Neural progenitor cell (in vitro differentiated cells): Measurements from ENCODE around the gene TTC23L. TPM values are rescaled to one million over a fixed set of nuclear protein-coding genes. Genes with fewer than 3 reads are reported as not detected.

Experiments
- DNase-seq: peaks from one replicate; pipeline ENCODE4 v3.0.0-alpha.2; 2016; ENCODE audit warnings: low spot score
- H2AFZ ChIP-seq: fragments of 200-600 bp; sonication (generic); replicated peaks from 2 replicates; pipeline ENCODE4 v1.6.1; 2016; ENCODE audit warnings: antibody characterized with exemption
- H3F3A ChIP-seq: fragments of 200-600 bp; sonication (generic); 2 replicates; pipeline ENCODE4 v1.6.1; 2016; ENCODE audit warnings: antibody characterized with exemption, low read depth
- H3K27ac ChIP-seq: fragments of 200-600 bp; sonication (generic); 2 replicates; pipeline ENCODE4 v1.5.1; 2016; ENCODE audit warnings: mild to moderate bottlenecking
- H3K27me3 ChIP-seq: fragments of 200-600 bp; sonication (generic); 2 replicates; pipeline ENCODE4 v1.6.1; 2016; ENCODE audit warnings: mild to moderate bottlenecking, moderate library complexity
- H3K36me3 ChIP-seq: fragments of 200-600 bp; sonication (generic); 2 replicates; pipeline ENCODE4 v1.5.1; 2016
- H3K4me1 ChIP-seq: fragments of 200-600 bp; sonication (generic); 2 replicates; pipeline ENCODE4 v1.6.1; 2016; ENCODE audit warnings: mixed run types
- H3K4me2 ChIP-seq: fragments of 200-600 bp; sonication (generic); 2 replicates; pipeline ENCODE4 v1.6.1; 2016
- H3K4me3 ChIP-seq: fragments of 200-600 bp; sonication (generic); 2 replicates; pipeline ENCODE4 v1.5.1; 2016
- H3K79me2 ChIP-seq: fragments of 200-600 bp; sonication (generic); 2 replicates; pipeline ENCODE4 v1.6.1; 2016; ENCODE audit warnings: low read depth
- H3K9ac ChIP-seq: fragments of 200-600 bp; sonication (generic); 2 replicates; pipeline ENCODE4 v1.6.1; 2016
- H3K9me3 ChIP-seq: fragments of 200-600 bp; sonication (generic); 2 replicates; pipeline ENCODE4 v1.5.1; 2016; ENCODE audit warnings: low read depth
- H4K20me1 ChIP-seq: fragments of 200-600 bp; sonication (generic); 2 replicates; pipeline ENCODE4 v1.6.1; 2016; ENCODE audit warnings: low read depth
- H3K27ac Mint-ChIP-seq: 3 replicates; pipeline ENCODE4 v1.8.0; 2021; ENCODE audit warnings: mixed read lengths
- H3K27me3 Mint-ChIP-seq: 2 replicates; pipeline ENCODE4 v1.8.0; 2022; ENCODE audit warnings: low read depth, mild to moderate bottlenecking, inconsistent platforms, moderate library complexity, mixed read lengths; ENCODE audit not compliant: insufficient read depth
- H3K36me3 Mint-ChIP-seq: 3 replicates; pipeline ENCODE4 v1.8.0; 2021; ENCODE audit warnings: mixed read lengths
- H3K4me1 Mint-ChIP-seq: 3 replicates; pipeline ENCODE4 v1.8.0; 2021; ENCODE audit warnings: mixed read lengths
- H3K4me3 Mint-ChIP-seq: 3 replicates; pipeline ENCODE4 v1.8.0; 2021; ENCODE audit warnings: mild to moderate bottlenecking, moderate library complexity, mixed read lengths
- H3K9me3 Mint-ChIP-seq: 3 replicates; pipeline ENCODE4 v1.8.0; 2020; ENCODE audit warnings: mixed read lengths
- EZH2 ChIP-seq: fragments of 200-600 bp; sonication (generic); IDR thresholded peaks from 2 replicates; pipeline ENCODE4 v1.6.1; 2017; ENCODE audit warnings: antibody characterized with exemption, mild to moderate bottlenecking, moderate library complexity
- EZH2phosphoT487 ChIP-seq: fragments of 200-600 bp; sonication (generic); IDR thresholded peaks from 2 replicates; pipeline ENCODE4 v1.6.1; 2017; ENCODE audit warnings: antibody characterized with exemption
- total RNA-seq: library from RNA; depleted of rRNA; stranded (reverse); fragments of >200 nt; gene quantifications from 2 replicates; pipeline ENCODE4 v1.2.3, GENCODE V29; 2015; ENCODE audit warnings: low replicate concordance
- TF ChIP-seq, protein P1 (sequence below): fragments of 200-600 bp; sonication (generic); IDR thresholded peaks from 2 replicates; pipeline ENCODE4 v1.5.1; 2017; ENCODE audit warnings: antibody characterized with exemption, mild to moderate bottlenecking

The TTC23L gene
- total RNA-seq, 1 donor from 2014 or later = 1.3 TPM

DNA sequence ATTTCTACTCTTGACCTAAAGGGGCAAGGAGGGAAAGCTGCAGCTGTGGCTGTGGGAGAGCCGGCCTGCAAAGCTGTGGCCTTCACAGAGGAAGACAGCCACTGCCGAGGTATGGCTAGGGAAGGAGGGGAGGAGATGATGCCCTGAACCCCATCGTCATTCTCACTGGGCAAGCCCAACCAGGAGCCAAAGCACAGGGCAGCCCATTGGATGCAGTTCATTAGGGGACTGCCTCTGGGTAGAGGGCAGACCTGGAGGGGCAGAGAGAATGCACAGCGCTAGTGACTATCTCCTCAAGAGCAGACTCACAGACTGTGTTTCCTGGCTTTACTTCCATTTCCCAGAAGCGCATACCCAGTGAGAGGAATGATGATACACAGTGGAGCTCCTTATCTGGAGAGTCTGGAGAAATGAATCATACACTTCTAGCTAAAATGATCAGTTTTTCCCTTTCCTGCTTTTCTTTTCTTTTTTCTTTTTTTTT, 47.2 kb upstream of the TTC23L start:
- H3K36me3 ChIP-seq = no peaks in the 10 kb centered on the region
- DNase-seq = no peak
- no peak overlapping the region for H2AFZ ChIP-seq
- no peak overlapping the region for H3K4me2 ChIP-seq
- no peaks in the 10 kb centered on the region for H3K9me3 ChIP-seq
- H3K9me3 Mint-ChIP-seq = peaks cover 9% of the 10 kb centered on the region
- no peak overlapping the region for H3K27ac Mint-ChIP-seq
- TF ChIP-seq EZH2 = no peak
- no peak for TF ChIP-seq EZH2phosphoT487
- TF ChIP-seq, protein P1, sequence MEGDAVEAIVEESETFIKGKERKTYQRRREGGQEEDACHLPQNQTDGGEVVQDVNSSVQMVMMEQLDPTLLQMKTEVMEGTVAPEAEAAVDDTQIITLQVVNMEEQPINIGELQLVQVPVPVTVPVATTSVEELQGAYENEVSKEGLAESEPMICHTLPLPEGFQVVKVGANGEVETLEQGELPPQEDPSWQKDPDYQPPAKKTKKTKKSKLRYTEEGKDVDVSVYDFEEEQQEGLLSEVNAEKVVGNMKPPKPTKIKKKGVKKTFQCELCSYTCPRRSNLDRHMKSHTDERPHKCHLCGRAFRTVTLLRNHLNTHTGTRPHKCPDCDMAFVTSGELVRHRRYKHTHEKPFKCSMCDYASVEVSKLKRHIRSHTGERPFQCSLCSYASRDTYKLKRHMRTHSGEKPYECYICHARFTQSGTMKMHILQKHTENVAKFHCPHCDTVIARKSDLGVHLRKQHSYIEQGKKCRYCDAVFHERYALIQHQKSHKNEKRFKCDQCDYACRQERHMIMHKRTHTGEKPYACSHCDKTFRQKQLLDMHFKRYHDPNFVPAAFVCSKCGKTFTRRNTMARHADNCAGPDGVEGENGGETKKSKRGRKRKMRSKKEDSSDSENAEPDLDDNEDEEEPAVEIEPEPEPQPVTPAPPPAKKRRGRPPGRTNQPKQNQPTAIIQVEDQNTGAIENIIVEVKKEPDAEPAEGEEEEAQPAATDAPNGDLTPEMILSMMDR = no peak
- H3K27me3 ChIP-seq = no peaks in the 10 kb centered on the region
- no peaks in the 10 kb centered on the region for H4K20me1 ChIP-seq
- H3K36me3 Mint-ChIP-seq = peaks cover 12% of the 10 kb centered on the region
- H3K4me1 Mint-ChIP-seq = no peaks in the 10 kb centered on the region
- no peaks in the 10 kb centered on the region for H3K4me1 ChIP-seq
- H3K27me3 Mint-ChIP-seq = no peaks in the 10 kb centered on the region
- H3K9ac ChIP-seq = no peak overlapping the region
- H3K27ac ChIP-seq = no peak overlapping the region
- H3K4me3 ChIP-seq = no peak overlapping the region
- H3K79me2 ChIP-seq = peaks cover 9% of the 10 kb centered on the region
- no peak overlapping the region for H3K4me3 Mint-ChIP-seq
- no peaks in the 10 kb centered on the region for H3F3A ChIP-seq

DNA sequence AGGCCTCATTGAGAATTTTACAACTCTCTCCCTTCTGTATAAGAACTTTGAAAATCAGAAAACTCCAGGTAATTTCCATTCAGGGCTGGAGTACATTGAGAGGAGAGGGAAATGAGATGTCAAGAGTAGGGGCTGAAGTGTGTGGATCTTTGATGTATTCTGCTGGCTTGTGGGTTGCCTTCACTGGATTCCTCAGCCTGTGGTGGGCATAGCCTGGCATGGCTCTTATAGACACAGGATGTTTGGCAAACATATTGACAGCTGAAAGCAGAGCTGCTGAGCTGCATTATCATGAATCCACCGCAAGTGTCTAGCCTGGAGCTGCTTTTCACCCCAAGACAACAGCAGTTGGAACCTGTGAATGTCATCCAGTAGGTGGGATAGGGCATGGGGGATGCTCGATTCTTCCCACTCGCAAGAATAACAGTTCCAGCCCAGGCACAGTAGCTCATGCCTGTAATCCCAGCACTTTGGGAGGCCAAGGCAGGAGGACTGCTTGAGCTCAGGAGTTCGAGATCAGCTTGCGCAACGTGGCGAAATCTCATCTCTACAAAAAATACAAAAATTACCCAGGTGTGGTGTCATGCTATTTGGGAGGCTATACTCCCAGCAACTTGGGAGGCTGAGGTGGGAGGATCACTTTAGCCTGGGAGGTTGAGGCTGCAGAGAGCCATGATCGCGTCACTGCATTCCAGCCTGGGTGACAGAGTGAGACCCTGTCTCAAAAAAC, 36.0 kb upstream of the TTC23L start:
- no peaks in the 10 kb centered on the region for H3K27me3 ChIP-seq
- H3K36me3 ChIP-seq = no peaks in the 10 kb centered on the region
- no peak for TF ChIP-seq EZH2phosphoT487
- TF ChIP-seq, protein P1 = no peak
- Mint-ChIP-seq H3K36me3 (peaks cover 36% of the 10 kb centered on the region), H3K4me1 (peaks cover 2% of the 10 kb centered on the region), H3K4me3 (no peak overlapping the region), H3K9me3 (no peaks in the 10 kb centered on the region), H3K27me3 (no peaks in the 10 kb centered on the region), H3K27ac (no peak overlapping the region)
- H3K9me3 ChIP-seq = no peaks in the 10 kb centered on the region
- H2AFZ ChIP-seq = no peak overlapping the region
- H3K4me1 ChIP-seq = peaks cover 6% of the 10 kb centered on the region
- H3K27ac ChIP-seq = no peak overlapping the region
- H3K79me2 ChIP-seq = no peaks in the 10 kb centered on the region
- H3K9ac ChIP-seq = no peak overlapping the region
- H4K20me1 ChIP-seq = no peaks in the 10 kb centered on the region
- no peak for DNase-seq
- H3K4me3 ChIP-seq = no peak overlapping the region
- H3F3A ChIP-seq = no peaks in the 10 kb centered on the region
- H3K4me2 ChIP-seq = no peak overlapping the region

DNA sequence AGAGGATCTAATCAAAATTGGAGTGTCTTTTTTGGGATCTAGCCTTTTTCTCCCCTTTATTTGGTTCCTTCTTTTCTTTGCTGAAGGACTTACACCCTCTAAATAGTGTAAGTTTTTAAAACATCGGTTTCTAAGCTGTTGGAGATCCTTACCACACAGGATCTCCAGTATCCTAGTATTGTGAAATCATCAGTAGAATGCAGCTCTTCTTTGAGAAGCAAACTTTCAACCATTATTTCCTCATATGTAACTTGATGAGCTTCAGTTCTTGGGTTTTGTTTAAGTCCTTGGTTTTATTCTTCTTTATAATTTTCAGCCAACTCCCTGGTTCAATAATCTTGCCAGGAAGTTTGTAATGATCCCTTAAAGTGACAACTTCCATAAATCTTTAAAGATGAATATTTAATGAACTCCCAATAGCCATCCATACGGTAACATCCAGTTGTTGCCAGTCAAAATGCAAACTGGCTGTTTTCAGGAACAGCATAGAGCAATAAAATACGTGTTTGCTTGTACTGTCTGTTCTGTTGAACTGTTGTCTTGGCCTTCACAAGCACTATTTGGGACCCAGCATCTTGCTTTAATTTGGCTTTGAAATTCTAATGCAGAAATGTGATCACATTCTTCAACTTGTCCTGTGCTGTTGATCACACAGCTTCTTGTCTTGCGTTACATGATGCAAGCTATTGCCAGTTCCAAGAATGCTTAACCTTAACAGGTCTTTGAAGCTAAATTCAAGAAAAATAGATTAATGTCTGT, 34.8 kb upstream of the TTC23L start:
- peaks cover 2% of the 10 kb centered on the region for H3K4me1 Mint-ChIP-seq
- no peaks in the 10 kb centered on the region for H3K9me3 ChIP-seq
- H4K20me1 ChIP-seq = no peaks in the 10 kb centered on the region
- H3K9ac ChIP-seq = no peak overlapping the region
- H2AFZ ChIP-seq = no peak overlapping the region
- TF ChIP-seq, protein P1 = no peak
- TF ChIP-seq EZH2phosphoT487 = no peak
- no peak for TF ChIP-seq EZH2
- no peak overlapping the region for H3K4me2 ChIP-seq
- H3K4me3 Mint-ChIP-seq = no peak overlapping the region
- no peaks in the 10 kb centered on the region for H3K27me3 ChIP-seq
- H3K4me1 ChIP-seq = peaks cover 6% of the 10 kb centered on the region
- H3K27ac Mint-ChIP-seq = no peak overlapping the region
- no peaks in the 10 kb centered on the region for H3K36me3 ChIP-seq
- no peak for DNase-seq
- no peak overlapping the region for H3K4me3 ChIP-seq
- H3K27me3 Mint-ChIP-seq = no peaks in the 10 kb centered on the region
- H3F3A ChIP-seq = no peaks in the 10 kb centered on the region
- H3K27ac ChIP-seq = no peak overlapping the region
- no peaks in the 10 kb centered on the region for H3K79me2 ChIP-seq
- no peaks in the 10 kb centered on the region for H3K9me3 Mint-ChIP-seq
- peaks cover 32% of the 10 kb centered on the region for H3K36me3 Mint-ChIP-seq
